ENCODE measurements around the gene MYO5A. TPM values are rescaled to one million over a fixed set of nuclear protein-coding genes. Genes with fewer than 3 reads are reported as not detected.

Gene MYO5A
- total RNA-seq, 1 experiment from 2014 or later: 29.2 TPM

DNA sequence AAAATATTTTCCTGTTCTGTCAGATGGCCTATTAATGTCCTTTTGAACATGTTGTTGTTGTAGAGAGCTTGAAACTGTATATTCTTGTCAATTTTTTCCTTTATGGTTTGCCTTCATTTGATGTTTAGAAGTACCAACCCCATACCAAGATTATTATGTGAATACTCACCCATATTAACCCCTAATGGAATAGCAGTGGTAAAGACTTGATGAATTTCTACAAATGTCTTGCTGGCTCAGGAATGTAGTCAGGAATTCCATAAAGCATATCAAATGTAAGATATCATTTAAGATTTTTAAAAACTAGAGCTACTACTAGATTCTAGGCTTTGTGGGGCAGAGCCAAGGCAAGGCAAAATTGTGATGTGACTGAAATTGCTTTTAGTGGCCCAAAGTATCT is 30.0 kb downstream of the MYO5A start:
- Mint-ChIP-seq H3K9me3 (no peaks in the 10 kb centered on the region), H3K36me3 (no peaks in the 10 kb centered on the region), H3K4me3 (no peak overlapping the region), H3K4me1 (no peaks in the 10 kb centered on the region), H3K27me3 (ENCODE audit: low read depth) (no peaks in the 10 kb centered on the region), H3K27ac (0 out of 2 replicates have a peak overlapping the region, but pooled peaks have one; percentile 16)
- ATAC-seq (no peak), DNase-seq (ENCODE audit: low spot score) (no peak)
- ChIA-PET POLR2A (no interaction called here), CTCF (interaction anchor here (1.1 kb wide), 1 partner anchor 237 kb away, joined by 3 read pairs; no protein-coding TSS in a partner anchor)
- TF ChIP-seq ATF1 (CRISPR knock-in tag; IDR thresholded peaks at IDR 0.05): no peak
- TF ChIP-seq IRF2 (CRISPR knock-in tag; IDR thresholded peaks at IDR 0.05; ENCODE audit: borderline replicate concordance, low read depth): no peak
- no peak for TF ChIP-seq SOX15 (CRISPR knock-in tag; IDR thresholded peaks at IDR 0.05)
- TF ChIP-seq, protein P1, sequence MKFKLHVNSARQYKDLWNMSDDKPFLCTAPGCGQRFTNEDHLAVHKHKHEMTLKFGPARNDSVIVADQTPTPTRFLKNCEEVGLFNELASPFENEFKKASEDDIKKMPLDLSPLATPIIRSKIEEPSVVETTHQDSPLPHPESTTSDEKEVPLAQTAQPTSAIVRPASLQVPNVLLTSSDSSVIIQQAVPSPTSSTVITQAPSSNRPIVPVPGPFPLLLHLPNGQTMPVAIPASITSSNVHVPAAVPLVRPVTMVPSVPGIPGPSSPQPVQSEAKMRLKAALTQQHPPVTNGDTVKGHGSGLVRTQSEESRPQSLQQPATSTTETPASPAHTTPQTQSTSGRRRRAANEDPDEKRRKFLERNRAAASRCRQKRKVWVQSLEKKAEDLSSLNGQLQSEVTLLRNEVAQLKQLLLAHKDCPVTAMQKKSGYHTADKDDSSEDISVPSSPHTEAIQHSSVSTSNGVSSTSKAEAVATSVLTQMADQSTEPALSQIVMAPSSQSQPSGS (CRISPR knock-in tag; IDR thresholded peaks at IDR 0.05; ENCODE audit: borderline replicate concordance, low read depth): no peak
- TF ChIP-seq, protein P2, sequence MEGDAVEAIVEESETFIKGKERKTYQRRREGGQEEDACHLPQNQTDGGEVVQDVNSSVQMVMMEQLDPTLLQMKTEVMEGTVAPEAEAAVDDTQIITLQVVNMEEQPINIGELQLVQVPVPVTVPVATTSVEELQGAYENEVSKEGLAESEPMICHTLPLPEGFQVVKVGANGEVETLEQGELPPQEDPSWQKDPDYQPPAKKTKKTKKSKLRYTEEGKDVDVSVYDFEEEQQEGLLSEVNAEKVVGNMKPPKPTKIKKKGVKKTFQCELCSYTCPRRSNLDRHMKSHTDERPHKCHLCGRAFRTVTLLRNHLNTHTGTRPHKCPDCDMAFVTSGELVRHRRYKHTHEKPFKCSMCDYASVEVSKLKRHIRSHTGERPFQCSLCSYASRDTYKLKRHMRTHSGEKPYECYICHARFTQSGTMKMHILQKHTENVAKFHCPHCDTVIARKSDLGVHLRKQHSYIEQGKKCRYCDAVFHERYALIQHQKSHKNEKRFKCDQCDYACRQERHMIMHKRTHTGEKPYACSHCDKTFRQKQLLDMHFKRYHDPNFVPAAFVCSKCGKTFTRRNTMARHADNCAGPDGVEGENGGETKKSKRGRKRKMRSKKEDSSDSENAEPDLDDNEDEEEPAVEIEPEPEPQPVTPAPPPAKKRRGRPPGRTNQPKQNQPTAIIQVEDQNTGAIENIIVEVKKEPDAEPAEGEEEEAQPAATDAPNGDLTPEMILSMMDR (IDR thresholded peaks at IDR 0.05): no peak
- TF ChIP-seq, protein P3, sequence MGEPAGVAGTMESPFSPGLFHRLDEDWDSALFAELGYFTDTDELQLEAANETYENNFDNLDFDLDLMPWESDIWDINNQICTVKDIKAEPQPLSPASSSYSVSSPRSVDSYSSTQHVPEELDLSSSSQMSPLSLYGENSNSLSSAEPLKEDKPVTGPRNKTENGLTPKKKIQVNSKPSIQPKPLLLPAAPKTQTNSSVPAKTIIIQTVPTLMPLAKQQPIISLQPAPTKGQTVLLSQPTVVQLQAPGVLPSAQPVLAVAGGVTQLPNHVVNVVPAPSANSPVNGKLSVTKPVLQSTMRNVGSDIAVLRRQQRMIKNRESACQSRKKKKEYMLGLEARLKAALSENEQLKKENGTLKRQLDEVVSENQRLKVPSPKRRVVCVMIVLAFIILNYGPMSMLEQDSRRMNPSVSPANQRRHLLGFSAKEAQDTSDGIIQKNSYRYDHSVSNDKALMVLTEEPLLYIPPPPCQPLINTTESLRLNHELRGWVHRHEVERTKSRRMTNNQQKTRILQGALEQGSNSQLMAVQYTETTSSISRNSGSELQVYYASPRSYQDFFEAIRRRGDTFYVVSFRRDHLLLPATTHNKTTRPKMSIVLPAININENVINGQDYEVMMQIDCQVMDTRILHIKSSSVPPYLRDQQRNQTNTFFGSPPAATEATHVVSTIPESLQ (CRISPR knock-in tag; IDR thresholded peaks at IDR 0.05): no peak
- TF ChIP-seq, protein P4, sequence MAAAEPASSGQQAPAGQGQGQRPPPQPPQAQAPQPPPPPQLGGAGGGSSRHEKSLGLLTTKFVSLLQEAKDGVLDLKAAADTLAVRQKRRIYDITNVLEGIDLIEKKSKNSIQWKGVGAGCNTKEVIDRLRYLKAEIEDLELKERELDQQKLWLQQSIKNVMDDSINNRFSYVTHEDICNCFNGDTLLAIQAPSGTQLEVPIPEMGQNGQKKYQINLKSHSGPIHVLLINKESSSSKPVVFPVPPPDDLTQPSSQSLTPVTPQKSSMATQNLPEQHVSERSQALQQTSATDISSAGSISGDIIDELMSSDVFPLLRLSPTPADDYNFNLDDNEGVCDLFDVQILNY (CRISPR knock-in tag; IDR thresholded peaks at IDR 0.05): no peak
- no peak for TF ChIP-seq KAT7 (CRISPR knock-in tag; IDR thresholded peaks at IDR 0.05; ENCODE audit: borderline replicate concordance)
- TF ChIP-seq, protein P5, sequence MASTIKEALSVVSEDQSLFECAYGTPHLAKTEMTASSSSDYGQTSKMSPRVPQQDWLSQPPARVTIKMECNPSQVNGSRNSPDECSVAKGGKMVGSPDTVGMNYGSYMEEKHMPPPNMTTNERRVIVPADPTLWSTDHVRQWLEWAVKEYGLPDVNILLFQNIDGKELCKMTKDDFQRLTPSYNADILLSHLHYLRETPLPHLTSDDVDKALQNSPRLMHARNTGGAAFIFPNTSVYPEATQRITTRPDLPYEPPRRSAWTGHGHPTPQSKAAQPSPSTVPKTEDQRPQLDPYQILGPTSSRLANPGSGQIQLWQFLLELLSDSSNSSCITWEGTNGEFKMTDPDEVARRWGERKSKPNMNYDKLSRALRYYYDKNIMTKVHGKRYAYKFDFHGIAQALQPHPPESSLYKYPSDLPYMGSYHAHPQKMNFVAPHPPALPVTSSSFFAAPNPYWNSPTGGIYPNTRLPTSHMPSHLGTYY (CRISPR knock-in tag; IDR thresholded peaks at IDR 0.05): no peak
- no peak for TF ChIP-seq GABPB1 (CRISPR knock-in tag; IDR thresholded peaks at IDR 0.05)
- no peak for TF ChIP-seq SMAD3 (CRISPR knock-in tag; IDR thresholded peaks at IDR 0.05; ENCODE audit: borderline replicate concordance)
- no peak for TF ChIP-seq TEAD4 (CRISPR knock-in tag; IDR thresholded peaks at IDR 0.05)
- TF ChIP-seq, protein P6, sequence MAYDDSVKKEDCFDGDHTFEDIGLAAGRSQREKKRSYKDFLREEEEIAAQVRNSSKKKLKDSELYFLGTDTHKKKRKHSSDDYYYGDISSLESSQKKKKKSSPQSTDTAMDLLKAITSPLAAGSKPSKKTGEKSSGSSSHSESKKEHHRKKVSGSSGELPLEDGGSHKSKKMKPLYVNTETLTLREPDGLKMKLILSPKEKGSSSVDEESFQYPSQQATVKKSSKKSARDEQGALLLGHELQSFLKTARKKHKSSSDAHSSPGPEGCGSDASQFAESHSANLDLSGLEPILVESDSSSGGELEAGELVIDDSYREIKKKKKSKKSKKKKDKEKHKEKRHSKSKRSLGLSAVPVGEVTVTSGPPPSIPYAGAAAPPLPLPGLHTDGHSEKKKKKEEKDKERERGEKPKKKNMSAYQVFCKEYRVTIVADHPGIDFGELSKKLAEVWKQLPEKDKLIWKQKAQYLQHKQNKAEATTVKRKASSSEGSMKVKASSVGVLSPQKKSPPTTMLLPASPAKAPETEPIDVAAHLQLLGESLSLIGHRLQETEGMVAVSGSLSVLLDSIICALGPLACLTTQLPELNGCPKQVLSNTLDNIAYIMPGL (CRISPR knock-in tag; IDR thresholded peaks at IDR 0.05): no peak
- TF ChIP-seq, protein P7, sequence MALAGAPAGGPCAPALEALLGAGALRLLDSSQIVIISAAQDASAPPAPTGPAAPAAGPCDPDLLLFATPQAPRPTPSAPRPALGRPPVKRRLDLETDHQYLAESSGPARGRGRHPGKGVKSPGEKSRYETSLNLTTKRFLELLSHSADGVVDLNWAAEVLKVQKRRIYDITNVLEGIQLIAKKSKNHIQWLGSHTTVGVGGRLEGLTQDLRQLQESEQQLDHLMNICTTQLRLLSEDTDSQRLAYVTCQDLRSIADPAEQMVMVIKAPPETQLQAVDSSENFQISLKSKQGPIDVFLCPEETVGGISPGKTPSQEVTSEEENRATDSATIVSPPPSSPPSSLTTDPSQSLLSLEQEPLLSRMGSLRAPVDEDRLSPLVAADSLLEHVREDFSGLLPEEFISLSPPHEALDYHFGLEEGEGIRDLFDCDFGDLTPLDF (CRISPR knock-in tag; IDR thresholded peaks at IDR 0.05): no peak
- TF ChIP-seq, protein P8, sequence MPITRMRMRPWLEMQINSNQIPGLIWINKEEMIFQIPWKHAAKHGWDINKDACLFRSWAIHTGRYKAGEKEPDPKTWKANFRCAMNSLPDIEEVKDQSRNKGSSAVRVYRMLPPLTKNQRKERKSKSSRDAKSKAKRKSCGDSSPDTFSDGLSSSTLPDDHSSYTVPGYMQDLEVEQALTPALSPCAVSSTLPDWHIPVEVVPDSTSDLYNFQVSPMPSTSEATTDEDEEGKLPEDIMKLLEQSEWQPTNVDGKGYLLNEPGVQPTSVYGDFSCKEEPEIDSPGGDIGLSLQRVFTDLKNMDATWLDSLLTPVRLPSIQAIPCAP (CRISPR knock-in tag; IDR thresholded peaks at IDR 0.05): no peak
